Measurements from ENCODE around the gene ATP2B2. TPM values are rescaled to one million over a fixed set of nuclear protein-coding genes. Genes with fewer than 3 reads are reported as not detected.

ATP2B2 gene
- total and polyA plus RNA-seq, 12 donors = 0.37 to 3.0 (median 1.6) TPM

DNA sequence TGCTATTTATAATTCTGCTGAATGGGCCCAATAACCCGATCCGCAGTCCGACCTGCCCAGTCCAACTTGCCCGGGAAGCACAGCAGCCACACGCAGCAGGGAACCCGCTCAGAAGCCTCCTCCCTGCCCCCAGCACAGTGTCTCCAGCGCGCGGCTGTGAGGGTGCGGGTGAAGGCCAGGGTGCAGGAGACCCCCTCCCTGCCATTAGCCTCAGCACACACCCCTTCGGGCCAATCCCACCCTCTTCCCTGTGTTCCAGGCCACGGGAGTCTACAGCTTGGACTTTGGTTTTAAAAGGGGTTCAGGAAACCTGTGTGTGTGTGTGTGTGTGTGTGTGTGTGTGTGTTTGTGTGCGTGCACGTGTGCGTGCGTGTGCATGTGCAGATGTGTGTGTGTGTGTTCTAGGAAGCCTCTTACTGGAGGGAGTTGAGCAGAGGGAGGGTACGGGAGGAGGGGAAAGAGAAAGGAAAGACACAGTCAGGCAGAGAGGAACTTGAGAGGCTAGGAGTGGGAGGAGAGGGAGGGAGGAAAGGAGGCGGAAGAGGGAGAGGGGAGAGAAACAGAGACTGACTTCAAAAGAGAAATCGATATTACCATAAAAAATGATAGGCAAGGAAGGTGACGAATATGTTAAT lies 34.2 kb downstream of the ATP2B2 start:
- TF ChIP-seq, protein P1, sequence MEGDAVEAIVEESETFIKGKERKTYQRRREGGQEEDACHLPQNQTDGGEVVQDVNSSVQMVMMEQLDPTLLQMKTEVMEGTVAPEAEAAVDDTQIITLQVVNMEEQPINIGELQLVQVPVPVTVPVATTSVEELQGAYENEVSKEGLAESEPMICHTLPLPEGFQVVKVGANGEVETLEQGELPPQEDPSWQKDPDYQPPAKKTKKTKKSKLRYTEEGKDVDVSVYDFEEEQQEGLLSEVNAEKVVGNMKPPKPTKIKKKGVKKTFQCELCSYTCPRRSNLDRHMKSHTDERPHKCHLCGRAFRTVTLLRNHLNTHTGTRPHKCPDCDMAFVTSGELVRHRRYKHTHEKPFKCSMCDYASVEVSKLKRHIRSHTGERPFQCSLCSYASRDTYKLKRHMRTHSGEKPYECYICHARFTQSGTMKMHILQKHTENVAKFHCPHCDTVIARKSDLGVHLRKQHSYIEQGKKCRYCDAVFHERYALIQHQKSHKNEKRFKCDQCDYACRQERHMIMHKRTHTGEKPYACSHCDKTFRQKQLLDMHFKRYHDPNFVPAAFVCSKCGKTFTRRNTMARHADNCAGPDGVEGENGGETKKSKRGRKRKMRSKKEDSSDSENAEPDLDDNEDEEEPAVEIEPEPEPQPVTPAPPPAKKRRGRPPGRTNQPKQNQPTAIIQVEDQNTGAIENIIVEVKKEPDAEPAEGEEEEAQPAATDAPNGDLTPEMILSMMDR (IDR thresholded peaks at IDR 0.05) = no peak
- no peak for TF ChIP-seq POLR2A (IDR thresholded peaks at IDR 0.05)
- no peak overlapping the region for H3K27ac ChIP-seq
- H3K4me3 ChIP-seq = no peak overlapping the region
- intact Hi-C loops (cut with DNase I) = no loop called here
- no peaks in the 10 kb centered on the region for H3K4me1 ChIP-seq (replicated peaks in 1 of 2)
- H3K27me3 ChIP-seq = no peaks in the 10 kb centered on the region
- 33 to 47% (median 41%) methylated on average over 10 to 20 of the region's 20 CpGs for WGBS, 4 donors
- no peak for DNase-seq
- H3K36me3 ChIP-seq (replicated peaks in 1 of 2) = no peaks in the 10 kb centered on the region
- no peaks in the 10 kb centered on the region for H3K9me3 ChIP-seq (replicated peaks in 1 of 3)

DNA sequence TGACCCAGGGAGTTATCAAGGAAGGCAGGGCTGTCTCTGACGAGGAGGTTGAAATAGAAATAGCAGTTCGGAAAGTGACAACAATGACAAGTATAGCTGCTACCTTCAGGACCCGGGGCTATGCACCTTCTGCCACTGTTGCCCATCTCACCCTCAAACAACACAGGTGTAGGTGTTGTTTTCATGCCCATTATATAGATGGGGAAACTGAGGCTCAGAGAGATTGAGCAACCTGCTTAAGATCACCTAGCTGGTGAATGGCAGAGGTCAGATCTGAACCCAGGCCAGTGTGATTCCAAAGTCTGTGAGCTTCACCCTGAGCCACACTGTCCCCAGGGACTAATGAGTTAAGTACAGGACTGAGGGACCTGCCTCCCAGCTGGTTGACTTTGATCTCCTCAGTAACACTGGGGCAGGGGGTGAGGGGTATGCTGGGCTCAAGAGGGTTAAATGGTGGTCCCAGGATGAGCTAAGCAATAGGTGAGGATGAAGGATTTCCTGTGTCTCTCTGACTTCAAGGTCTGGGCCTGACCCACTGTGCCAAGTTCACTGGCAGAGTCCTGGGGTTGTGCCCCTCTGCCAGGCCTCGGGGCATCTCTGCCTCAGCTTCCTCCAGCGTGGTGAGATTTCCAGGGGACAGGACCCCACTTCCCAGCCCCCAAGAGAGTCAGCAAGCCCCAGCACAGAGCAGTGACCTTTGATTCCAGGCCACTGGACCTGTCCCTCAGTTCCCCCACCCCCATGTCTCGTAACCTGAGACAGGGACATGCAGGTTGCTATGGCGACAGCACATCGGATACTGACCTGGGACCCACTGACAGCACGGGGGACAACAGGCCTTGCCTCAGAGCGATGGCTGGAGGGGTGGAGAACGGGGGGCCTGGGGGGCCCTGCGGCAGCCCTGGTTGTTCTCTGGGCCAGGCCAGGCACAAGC lies 35.0 kb downstream of the ATP2B2 start:
- 57 to 76% (median 60%) methylated on average over 9 to 12 of the region's 12 CpGs for WGBS, 4 donors
- no peaks in the 10 kb centered on the region for H3K27me3 ChIP-seq
- intact Hi-C loops (cut with DNase I) = no loop called here

DNA sequence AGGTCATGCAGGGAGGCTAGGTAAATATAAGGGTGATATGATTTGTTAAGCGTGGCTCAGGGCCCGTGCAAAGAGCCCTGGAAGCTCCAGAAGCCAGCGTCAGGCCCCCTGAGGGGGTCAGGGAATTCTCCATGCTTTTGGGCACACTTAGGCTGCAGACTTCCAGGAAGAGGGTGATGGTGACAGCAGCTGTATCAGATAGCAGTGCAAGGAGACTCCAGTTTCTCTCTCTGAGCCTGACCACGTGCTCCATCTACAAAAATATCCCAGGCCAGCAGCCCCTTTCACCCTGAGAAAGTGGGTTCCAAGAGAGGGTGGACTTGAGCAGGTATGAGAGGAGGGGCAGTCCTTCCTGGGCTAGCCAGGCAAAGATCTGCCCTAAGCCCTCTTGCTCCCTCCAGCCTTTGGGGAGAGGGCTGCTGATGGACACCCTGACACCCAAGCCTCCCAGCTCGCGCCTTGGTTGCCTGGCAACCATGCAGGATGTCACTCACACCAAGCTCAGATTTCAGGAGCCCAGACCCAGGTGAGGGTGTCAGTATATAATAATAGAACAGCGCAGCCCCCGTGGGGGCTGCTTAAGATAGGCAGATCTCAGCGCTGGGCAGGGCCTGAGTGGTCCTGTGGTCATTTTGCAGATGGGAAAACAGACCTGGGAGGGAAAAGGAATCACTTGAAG lies 35.8 kb downstream of the ATP2B2 start:
- no peak overlapping the region for H3K4me3 ChIP-seq
- no peaks in the 10 kb centered on the region for H3K4me1 ChIP-seq (replicated peaks in 1 of 2)
- H3K36me3 ChIP-seq (replicated peaks in 1 of 2) = no peaks in the 10 kb centered on the region
- intact Hi-C loops (cut with DNase I) = no loop called here
- H3K27ac ChIP-seq = no peak overlapping the region
- 53 to 67% (median 57%) methylated on average over 7 to 9 of the region's 9 CpGs for WGBS, 4 donors
- no peaks in the 10 kb centered on the region for H3K27me3 ChIP-seq
- H3K9me3 ChIP-seq (replicated peaks in 1 of 3) = no peaks in the 10 kb centered on the region
- TF ChIP-seq POLR2A (IDR thresholded peaks at IDR 0.05) = no peak
- TF ChIP-seq, protein P1 (IDR thresholded peaks at IDR 0.05) = no peak
- no peak for DNase-seq

More for the DNA sequence above, 35.0 kb downstream of the ATP2B2 start:
- DNase-seq = no peak
- no peaks in the 10 kb centered on the region for H3K36me3 ChIP-seq (replicated peaks in 1 of 2)
- H3K4me1 ChIP-seq (replicated peaks in 1 of 2) = no peaks in the 10 kb centered on the region
- H3K4me3 ChIP-seq = no peak overlapping the region
- TF ChIP-seq POLR2A (IDR thresholded peaks at IDR 0.05) = no peak
- TF ChIP-seq, protein P1 (IDR thresholded peaks at IDR 0.05) = no peak
- H3K27ac ChIP-seq = no peak overlapping the region
- no peaks in the 10 kb centered on the region for H3K9me3 ChIP-seq (replicated peaks in 1 of 3)
